ENCODE results near the gene LRRC28.

The LRRC28 gene

DNA sequence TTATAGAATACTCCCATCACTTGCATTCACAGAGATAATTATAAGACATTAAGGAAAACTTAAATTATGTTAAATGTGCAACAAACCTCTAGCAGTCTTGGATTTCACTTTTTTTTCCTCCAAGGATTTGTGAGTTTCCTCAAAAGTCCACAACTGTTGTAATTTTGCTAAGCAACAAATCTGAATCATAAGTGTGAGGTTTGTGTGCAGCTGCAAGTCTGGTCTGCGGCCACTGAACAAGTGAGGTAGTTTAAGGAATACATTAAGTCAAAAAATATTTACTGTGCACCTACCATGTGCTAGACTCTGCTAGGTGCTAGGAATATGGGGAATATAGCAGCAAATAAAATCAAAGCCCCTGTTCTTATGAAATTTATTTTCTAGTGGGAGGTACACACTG is 70.2 kb downstream of the LRRC28 start:
- H3K27ac ChIP-seq (replicated peaks) = no peak overlapping the region
- H3K4me3 ChIP-seq (replicated peaks; ENCODE audit: insufficient read depth, low read length) = no peak overlapping the region
- TF ChIP-seq CTCF (IDR thresholded peaks at IDR 0.05; ENCODE audit: insufficient read depth, low read length) = no peak
- TF ChIP-seq SPI1 (IDR thresholded peaks at IDR 0.05; ENCODE audit: borderline replicate concordance, low read depth) = no peak
- TF ChIP-seq POLR2AphosphoS5 (IDR thresholded peaks at IDR 0.05; ENCODE audit: low read depth) = no peak
- no peak for DNase-seq (ENCODE audit: low read depth in 1 of 2, low spot score in 1 of 2)
- no peaks in the 10 kb centered on the region for H3K27me3 ChIP-seq (ENCODE audit: insufficient read depth, poor library complexity, severe bottlenecking)

DNA sequence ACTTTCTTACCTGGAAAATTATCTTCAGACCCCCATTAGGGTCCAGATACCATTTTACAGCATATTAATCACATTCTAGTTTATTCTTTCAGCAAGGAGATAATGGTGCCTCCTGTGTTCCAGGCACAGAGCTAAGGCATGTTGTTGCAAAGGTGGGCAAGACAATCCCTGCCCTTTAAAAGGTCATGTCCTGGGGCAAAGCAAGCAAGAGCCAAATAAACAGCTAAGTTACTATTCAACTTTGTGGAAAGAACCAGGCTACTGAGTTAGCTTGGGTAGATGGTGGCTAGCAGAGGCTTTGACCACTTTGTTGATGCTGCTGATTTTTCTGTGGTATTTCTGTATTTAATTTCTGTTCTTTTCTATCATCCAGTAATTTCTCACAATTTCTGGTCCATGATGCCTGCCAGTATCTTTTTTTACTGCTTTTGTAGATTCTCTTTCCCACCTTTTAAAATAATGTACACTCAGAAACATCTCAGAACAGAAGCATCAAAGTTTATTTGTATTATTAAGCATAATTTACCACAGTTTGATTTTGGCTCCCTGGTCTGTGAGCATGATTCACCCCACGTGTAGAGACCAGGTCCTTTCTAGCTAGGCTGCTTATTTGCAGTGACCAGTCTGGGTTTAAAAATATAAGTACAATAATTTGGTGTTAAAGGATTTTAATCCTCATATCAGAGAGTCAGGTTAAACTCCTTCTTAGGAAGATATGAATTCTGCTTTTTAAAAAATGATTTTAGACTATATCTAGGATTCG is 71.5 kb downstream of the LRRC28 start:
- no peak for DNase-seq (ENCODE audit: low read depth in 1 of 2, low spot score in 1 of 2)
- no peak overlapping the region for H3K27ac ChIP-seq (replicated peaks)
- no peaks in the 10 kb centered on the region for H3K27me3 ChIP-seq (ENCODE audit: insufficient read depth, poor library complexity, severe bottlenecking)
- TF ChIP-seq REST (IDR thresholded peaks at IDR 0.05; ENCODE audit: insufficient replicate concordance, low read depth) (no peak), SPI1 (IDR thresholded peaks at IDR 0.05; ENCODE audit: borderline replicate concordance, low read depth) (no peak), GABPA (IDR thresholded peaks at IDR 0.05; ENCODE audit: low read depth) (no peak), POLR2AphosphoS5 (IDR thresholded peaks at IDR 0.05; ENCODE audit: low read depth) (no peak), CTCF (IDR thresholded peaks at IDR 0.05; ENCODE audit: insufficient read depth, low read length) (no peak)
- H3K4me3 ChIP-seq (replicated peaks; ENCODE audit: insufficient read depth, low read length) = no peak overlapping the region

- TF ChIP-seq POLR2AphosphoS5 (IDR thresholded peaks at IDR 0.05; ENCODE audit: low read depth) (no peak), CTCF (IDR thresholded peaks at IDR 0.05; ENCODE audit: insufficient read depth, low read length) (no peak), REST (IDR thresholded peaks at IDR 0.05; ENCODE audit: insufficient replicate concordance, low read depth) (no peak), GABPA (IDR thresholded peaks at IDR 0.05; ENCODE audit: low read depth) (no peak), SPI1 (IDR thresholded peaks at IDR 0.05; ENCODE audit: borderline replicate concordance, low read depth) (no peak)
- no peak overlapping the region for H3K4me3 ChIP-seq (replicated peaks; ENCODE audit: insufficient read depth, low read length)
- H3K27ac ChIP-seq (replicated peaks) = no peak overlapping the region
- DNase-seq (ENCODE audit: low read depth in 1 of 2, low spot score in 1 of 2) = no peak
- H3K27me3 ChIP-seq (ENCODE audit: insufficient read depth, poor library complexity, severe bottlenecking) = no peaks in the 10 kb centered on the region
Observed at GRCh38 chr15:99324082-99324620, 72.9 kb downstream of the LRRC28 start.
